ENCODE results near the gene C3orf38. TPM values are rescaled to one million over a fixed set of nuclear protein-coding genes. Genes with fewer than 3 reads are reported as not detected.

The C3orf38 gene
- 21.0 and 27.8 TPM in 2 replicates for total RNA-seq

DNA sequence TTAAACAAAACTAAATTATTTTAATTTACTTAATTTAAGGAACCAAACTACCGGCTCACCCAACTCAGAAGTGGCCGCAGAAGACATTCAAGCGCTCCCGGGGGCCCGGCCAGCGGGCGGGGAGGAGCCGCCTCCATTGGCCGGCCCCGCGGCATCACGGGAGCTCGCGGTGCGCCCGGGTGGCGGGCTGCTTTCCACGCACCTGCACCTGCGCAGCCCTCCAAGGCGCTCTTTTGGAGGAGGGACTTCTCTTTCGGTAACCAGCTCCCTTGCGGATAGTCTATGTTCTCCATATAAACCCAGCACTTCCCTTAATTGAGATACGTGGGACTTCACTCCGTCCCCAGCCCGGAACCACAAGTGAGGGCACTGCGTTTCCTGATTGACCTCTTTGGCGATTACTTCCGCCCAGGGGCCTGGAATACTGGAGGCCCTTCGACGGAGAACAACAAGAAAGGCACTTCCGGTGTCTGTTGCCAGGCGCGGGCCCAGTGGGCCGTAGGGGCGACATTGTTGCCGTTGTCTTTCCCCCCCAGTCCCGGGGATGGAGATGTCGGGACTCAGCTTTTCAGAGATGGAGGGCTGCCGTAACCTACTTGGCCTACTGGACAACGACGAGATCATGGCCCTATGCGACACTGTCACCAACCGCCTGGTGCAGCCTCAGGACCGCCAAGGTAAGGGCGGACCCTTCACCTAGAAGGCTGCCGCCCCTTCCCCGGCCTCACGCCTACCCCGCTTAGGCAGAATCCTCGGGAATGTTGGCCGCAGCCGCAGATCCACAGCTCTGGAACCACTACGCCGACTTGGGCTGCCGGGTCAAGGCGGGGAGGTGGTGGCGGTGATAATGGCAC lies at the start of gene C3orf38:
TSS of gene C3orf38 (plus strand) at position 451 of the 854 bp plus-strand sequence. CDS start at position 545, 94 bp downstream.

Other genes starting within 250 kb of the C3orf38 start
- 36.8 and 50.8 TPM in 2 replicates for gene CGGBP1, start 91.0 kb upstream of the C3orf38 start, total RNA-seq
- gene ZNF654, start 90.7 kb upstream of the C3orf38 start, total RNA-seq: 12.1 and 20.8 TPM in 2 replicates

Data from smooth muscle cell of bladder (primary cell).